HFF-Myc (cell line): ENCODE results near the gene TRIM4.
"Not testable (repeated sequence)": the region's sequence is repeated elsewhere in the genome, so short reads cannot be mapped to it uniquely, and the experiment has no call there.

Experiments
- DNase-seq: peaks from one replicate; pipeline ENCODE4 v3.0.0-alpha.2; 2011; ENCODE audit warnings: low read depth; ENCODE audit errors: extremely low read depth
- H3K4me3 ChIP-seq: replicated peaks from 2 replicates; pipeline ENCODE4 v1.5.1; 2011; ENCODE audit warnings: low read depth, mild to moderate bottlenecking, control low read depth, low read length
- CTCF ChIP-seq: IDR thresholded peaks from 2 replicates; pipeline ENCODE4 v1.5.1; 2012; ENCODE audit warnings: mild to moderate bottlenecking, low read depth, low read length, control low read depth; ENCODE audit errors: missing control alignments

Gene TRIM4

GRCh38 chr7:99897322-99898022 lies 21.9 kb downstream of the TRIM4 start:
- TF ChIP-seq CTCF, result no peak
- H3K4me3 ChIP-seq, result no peak overlapping the region
- no peak for DNase-seq

GRCh38 chr7:99894738-99895137 lies 24.6 kb downstream of the TRIM4 start:
- no peak overlapping the region for H3K4me3 ChIP-seq
- no peak for TF ChIP-seq CTCF
- DNase-seq, result no peak

- DNase-seq, result no peak
- no peak overlapping the region for H3K4me3 ChIP-seq
- no peak for TF ChIP-seq CTCF
These were observed 26.1 kb downstream of the TRIM4 start for GRCh38 chr7:99893280-99893679.

GRCh38 chr7:99890348-99890747 lies 29.0 kb downstream of the TRIM4 start:
- not testable (repeated sequence) for DNase-seq, H3K4me3 ChIP-seq

GRCh38 chr7:99888366-99888765 lies 31.0 kb downstream of the TRIM4 start:
- DNase-seq, H3K4me3 ChIP-seq: not testable (repeated sequence)

- no peak for DNase-seq
- no peak for TF ChIP-seq CTCF
- no peak overlapping the region for H3K4me3 ChIP-seq
These were observed 38.0 kb downstream of the TRIM4 start for GRCh38 chr7:99881370-99881769.

- DNase-seq, result no peak
- H3K4me3 ChIP-seq, result no peak within 1 kb of the TSS
- TF ChIP-seq CTCF, result no peak
These were observed 42.4 kb downstream of the TRIM4 start, which contains the start of gene OR2AE1 for GRCh38 chr7:99876933-99877332. OR2AE1 (minus strand) TSS chr7:99877033; CDS start chr7:99877033, 0 bp downstream.

- no peak for TF ChIP-seq CTCF
- H3K4me3 ChIP-seq, result no peak overlapping the region
- DNase-seq, result no peak
These were observed 42.8 kb downstream of the TRIM4 start for GRCh38 chr7:99876491-99876890.
